ENCODE results near the gene CFAP53.

The CFAP53 gene

DNA sequence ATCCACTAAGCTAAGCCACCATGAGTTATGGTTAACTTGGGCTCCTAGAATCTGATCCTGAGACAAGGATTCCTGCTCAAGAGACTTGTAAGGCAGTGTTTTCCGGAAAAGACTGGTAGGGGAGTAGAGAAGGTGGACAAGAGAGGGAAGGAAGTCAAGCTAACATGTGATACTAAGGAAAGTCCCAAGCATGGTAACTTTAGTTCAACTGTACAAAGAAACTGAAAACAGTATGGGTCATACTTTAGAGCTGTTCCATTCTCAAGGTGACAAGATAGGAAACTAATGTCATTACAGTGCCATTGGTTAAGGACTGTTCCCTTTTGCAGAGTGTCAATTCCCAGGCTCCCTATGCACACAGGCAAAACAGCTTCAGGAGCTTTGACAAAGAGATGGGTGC lies 77.1 kb downstream of the CFAP53 start:
- ATAC-seq (replicated peaks) = peak; percentile 23 to 87
- Mint-ChIP-seq H3K4me1 (peaks cover 15% of the 10 kb centered on the region in 2 donors), H3K27ac (peak overlapping the region; percentile 31), H3K4me3 (no peak overlapping the region), H3K9me3 (no peaks in the 10 kb centered on the region), H3K36me3 (no peaks in the 10 kb centered on the region), H3K27me3 (peaks cover 41 to 47% of the 10 kb centered on the region in 2 donors)
- DNase-seq = no peak

DNA sequence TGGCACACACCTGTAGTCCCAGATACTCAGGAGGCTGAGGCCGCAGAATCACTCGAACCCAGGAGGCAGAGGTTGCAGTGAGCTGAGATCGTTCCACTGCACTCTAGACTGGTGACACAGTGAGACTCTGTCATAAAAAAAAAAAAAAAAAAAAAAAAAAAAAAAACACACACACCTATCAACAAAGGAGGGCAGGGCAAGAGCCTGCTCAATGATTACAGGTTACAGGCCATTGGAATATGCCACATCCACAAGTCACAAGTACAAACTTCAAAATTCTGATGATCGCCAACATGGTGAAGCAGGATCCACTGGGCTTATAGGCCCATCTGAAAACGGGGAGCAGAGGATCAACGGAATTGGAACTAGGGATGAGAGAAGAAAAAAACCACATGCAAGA lies 77.6 kb downstream of the CFAP53 start:
- no peak overlapping the region for H3K4me3 Mint-ChIP-seq
- peaks cover 40 to 46% of the 10 kb centered on the region in 2 donors for H3K27me3 Mint-ChIP-seq
- ATAC-seq (replicated peaks) (no peak), DNase-seq (no peak)
- no peaks in the 10 kb centered on the region for H3K36me3 Mint-ChIP-seq
- no peak overlapping the region for H3K27ac Mint-ChIP-seq
- no peaks in the 10 kb centered on the region for H3K9me3 Mint-ChIP-seq
- H3K4me1 Mint-ChIP-seq = peaks cover 10 to 11% of the 10 kb centered on the region in 2 donors

DNA sequence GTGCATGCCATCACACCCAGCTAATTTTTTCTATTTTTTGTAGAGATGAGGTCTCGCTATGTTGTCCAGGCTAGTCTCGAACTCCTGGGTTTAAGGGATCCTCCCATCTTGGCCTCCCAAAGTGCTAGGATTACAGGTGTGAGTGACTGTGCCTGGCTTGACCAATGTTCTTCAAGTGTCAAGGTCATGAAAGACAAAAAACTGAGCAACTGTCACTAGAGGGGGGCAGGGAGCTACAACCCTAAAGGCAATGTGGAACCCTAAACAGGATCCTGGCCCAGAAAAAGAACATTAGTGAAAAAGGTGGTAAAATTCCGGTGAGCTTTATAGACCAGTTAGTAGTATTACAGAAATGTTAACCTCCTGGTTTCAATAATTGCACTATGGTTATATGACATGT lies 78.6 kb downstream of the CFAP53 start:
- Mint-ChIP-seq H3K27ac (no peak overlapping the region), H3K9me3 (no peaks in the 10 kb centered on the region), H3K36me3 (no peaks in the 10 kb centered on the region), H3K4me1 (peaks cover 5 to 8% of the 10 kb centered on the region in 2 donors), H3K27me3 (peaks cover 38 to 41% of the 10 kb centered on the region in 2 donors), H3K4me3 (no peak overlapping the region)
- ATAC-seq (replicated peaks) (no peak), DNase-seq (no peak)

DNA sequence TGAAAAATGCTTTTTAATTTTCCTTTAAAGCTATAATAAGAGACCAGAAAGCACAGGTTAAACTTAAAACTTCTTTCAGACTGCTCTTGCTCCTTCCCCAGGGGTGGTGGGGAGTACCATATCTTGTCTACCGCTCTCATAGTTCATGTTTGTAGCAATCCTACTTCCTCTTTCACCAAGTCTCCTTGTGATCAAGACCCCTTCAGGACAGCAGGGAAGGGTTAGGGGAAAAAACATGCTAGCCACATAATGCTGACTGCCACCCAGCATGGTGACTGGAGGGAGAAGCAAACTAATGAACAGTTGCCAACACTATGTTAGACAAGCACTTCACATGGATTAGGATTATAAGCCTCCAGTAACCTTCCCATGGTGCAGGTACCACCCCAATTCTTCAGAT lies 79.9 kb downstream of the CFAP53 start:
- no peaks in the 10 kb centered on the region for H3K9me3 Mint-ChIP-seq
- H3K27me3 Mint-ChIP-seq = peaks cover 30 to 33% of the 10 kb centered on the region in 2 donors
- peaks cover 5 to 8% of the 10 kb centered on the region in 2 donors for H3K4me1 Mint-ChIP-seq
- no peak overlapping the region for H3K27ac Mint-ChIP-seq
- ATAC-seq (replicated peaks) (peak in 1 of 2 donors; percentile 65), DNase-seq (no peak)
- no peak overlapping the region for H3K4me3 Mint-ChIP-seq
- no peaks in the 10 kb centered on the region for H3K36me3 Mint-ChIP-seq

DNA sequence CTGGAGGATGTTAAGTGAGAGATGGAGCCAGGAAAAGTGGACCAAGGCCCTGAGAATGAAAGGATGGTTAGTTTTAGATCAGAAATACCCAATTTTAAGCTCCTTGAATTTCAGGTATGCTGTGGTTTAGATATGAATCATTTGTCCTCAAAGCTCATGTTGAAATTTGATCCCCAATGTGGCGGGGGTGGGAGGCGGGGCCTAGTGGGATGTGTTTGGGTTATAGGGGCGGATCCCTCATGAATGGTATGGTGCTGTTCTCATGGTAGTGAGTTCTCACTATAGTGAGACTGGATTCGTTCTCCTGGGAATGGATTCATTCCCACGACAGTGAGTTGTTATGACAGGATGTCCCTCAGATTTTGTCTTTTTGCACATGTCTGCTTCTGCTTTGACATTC lies 82.7 kb downstream of the CFAP53 start:
- H3K4me3 Mint-ChIP-seq = no peak overlapping the region
- no peaks in the 10 kb centered on the region for H3K36me3 Mint-ChIP-seq
- H3K9me3 Mint-ChIP-seq = no peaks in the 10 kb centered on the region
- peaks cover 0 to 2% of the 10 kb centered on the region in 2 donors for H3K4me1 Mint-ChIP-seq
- H3K27me3 Mint-ChIP-seq = peaks cover 21 to 28% of the 10 kb centered on the region in 2 donors
- no peak overlapping the region for H3K27ac Mint-ChIP-seq
- DNase-seq (no peak), ATAC-seq (replicated peaks) (no peak)

DNA sequence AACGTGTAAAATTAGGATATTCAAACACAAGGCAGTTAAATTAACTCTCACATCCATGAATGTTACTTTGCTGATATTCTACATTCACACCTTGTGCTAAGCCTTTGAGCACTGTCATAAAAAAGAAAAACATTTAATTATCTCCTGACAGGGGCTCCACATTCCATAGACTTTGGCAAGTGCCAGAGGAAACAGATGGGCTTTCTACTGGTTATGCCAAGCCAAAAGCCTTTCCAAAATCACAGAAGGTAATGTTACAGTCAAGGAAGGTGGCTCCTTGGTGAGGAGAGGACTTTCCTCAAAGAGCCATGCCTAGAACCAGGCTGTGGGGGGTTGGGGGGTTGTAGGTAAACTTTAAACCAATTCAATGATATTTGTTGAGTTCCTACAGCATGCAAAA lies 83.8 kb downstream of the CFAP53 start:
- Mint-ChIP-seq H3K27ac (no peak overlapping the region), H3K27me3 (peaks cover 30 to 38% of the 10 kb centered on the region in 2 donors), H3K9me3 (no peaks in the 10 kb centered on the region), H3K36me3 (no peaks in the 10 kb centered on the region), H3K4me1 (peaks cover 0 to 2% of the 10 kb centered on the region in 2 donors), H3K4me3 (no peak overlapping the region)
- DNase-seq (no peak), ATAC-seq (replicated peaks) (no peak)

DNA sequence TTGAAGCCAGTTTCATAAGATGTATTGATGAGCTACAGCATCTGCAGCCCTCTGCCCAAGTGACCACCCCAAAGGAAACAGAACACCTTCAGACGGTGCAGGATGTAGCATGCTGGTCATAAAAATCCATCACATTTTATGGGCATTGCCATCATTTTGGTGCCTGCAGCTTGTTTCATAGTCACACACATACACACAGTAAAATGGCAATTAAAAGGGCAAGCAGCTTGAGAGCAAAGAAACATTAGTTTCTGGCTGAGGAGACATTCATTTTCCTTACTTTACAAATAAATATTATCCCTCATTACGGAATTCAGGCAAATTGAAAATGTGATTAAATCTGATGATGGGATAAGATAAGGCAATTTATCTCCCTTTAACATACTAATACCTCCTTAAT lies 84.7 kb downstream of the CFAP53 start:
- Mint-ChIP-seq H3K4me1 (peaks cover 0 to 2% of the 10 kb centered on the region in 2 donors), H3K27me3 (peaks cover 30 to 40% of the 10 kb centered on the region in 2 donors), H3K36me3 (no peaks in the 10 kb centered on the region), H3K4me3 (no peak overlapping the region), H3K27ac (no peak overlapping the region), H3K9me3 (no peaks in the 10 kb centered on the region)
- ATAC-seq (replicated peaks) (no peak), DNase-seq (no peak)

DNA sequence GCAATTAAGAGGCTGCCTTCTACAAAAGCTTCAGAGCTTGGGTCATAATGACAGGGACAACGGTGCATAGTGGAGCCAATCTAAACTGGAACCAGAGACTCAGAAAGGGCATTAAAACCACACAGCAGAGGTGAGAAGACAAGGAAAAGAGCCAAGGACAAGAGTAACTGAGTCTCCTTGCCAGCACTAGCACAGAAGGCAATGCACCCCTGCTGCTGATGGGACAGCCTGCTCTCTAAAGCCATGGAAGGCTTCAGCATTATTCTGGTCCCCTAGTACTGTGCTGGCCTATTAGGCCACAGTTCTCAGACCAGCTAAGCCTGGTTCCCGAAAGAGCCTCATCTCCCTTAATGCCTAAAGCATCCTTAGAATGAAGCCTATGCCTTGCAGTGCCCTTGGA lies 86.8 kb downstream of the CFAP53 start:
- Mint-ChIP-seq H3K4me1 (no peaks in the 10 kb centered on the region), H3K4me3 (no peak overlapping the region), H3K36me3 (no peaks in the 10 kb centered on the region), H3K9me3 (no peaks in the 10 kb centered on the region), H3K27ac (no peak overlapping the region), H3K27me3 (peaks cover 30 to 38% of the 10 kb centered on the region in 2 donors)
- no peak for ATAC-seq (replicated peaks)
- DNase-seq = no peak

DNA sequence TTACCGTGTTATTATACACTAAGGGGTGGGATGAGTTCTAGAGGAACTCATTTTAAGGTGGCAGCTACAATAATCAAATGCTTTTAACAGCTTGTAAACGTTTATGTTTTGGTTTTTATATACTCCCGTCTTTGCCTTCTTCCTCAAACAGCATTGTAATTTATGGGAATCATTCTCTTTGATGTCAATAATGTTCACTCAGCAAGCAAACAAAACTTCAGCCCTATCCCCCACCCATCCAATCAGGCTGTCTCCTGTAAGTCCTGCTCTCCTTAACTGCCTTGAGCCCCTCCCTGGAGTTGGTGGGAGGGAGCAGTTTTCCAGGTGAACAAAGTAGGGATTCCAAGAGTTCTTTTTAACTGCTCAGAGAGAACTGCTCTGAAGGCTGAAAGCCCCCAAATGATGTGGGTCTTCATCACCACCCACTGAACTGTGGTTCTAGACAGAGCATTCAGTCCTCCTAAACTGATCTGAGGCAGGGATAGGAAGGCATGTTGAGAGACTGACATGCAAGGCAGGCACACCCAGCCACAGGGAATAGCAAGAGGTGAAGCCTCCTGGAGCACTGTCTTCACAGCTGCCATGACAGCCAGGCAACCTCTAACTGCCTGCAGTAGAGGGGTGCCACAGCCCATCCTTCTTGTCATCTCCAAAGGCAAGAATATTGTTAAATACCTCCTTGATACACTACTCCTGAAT lies 88.9 kb downstream of the CFAP53 start:
- H3K4me3 Mint-ChIP-seq = no peak overlapping the region
- H3K9me3 Mint-ChIP-seq = peaks cover 2% of the 10 kb centered on the region in 2 donors
- no peak overlapping the region for H3K27ac Mint-ChIP-seq
- peaks cover 0 to 3% of the 10 kb centered on the region in 2 donors for H3K36me3 Mint-ChIP-seq
- DNase-seq (no peak), ATAC-seq (replicated peaks) (no peak)
- H3K27me3 Mint-ChIP-seq = peaks cover 25 to 34% of the 10 kb centered on the region in 2 donors
- no peaks in the 10 kb centered on the region for H3K4me1 Mint-ChIP-seq
